Spleen (tissue), 11 donors: ENCODE measurements around the gene FXYD4. TPM values are rescaled to one million over a fixed set of nuclear protein-coding genes. Genes with fewer than 3 reads are reported as not detected.

Experiments
- DNase-seq: peaks from one replicate; pipeline ENCODE4 v3.0.0-alpha.2; 2020
- H3K27ac ChIP-seq, 8 donors: fragments of 200-600 bp; sonication (generic) in 7 of 8; 1 replicate in 4 of 8; 2 replicates in 4 of 8; pipeline versions ENCODE4 v1.5.0 to v1.8.0; 2016 to 2021; ENCODE audit warnings: inconsistent platforms in 4 of 8, mild to moderate bottlenecking in 4 of 8, moderate library complexity in 1 of 8
- H3K27me3 ChIP-seq, 7 donors: fragments of 200-600 bp; sonication (generic) in 6 of 7; replicated peaks in 1 of 7; 1 replicate in 4 of 7; 2 replicates in 3 of 7; pipeline versions ENCODE4 v1.5.0 to v1.8.0; 2016 to 2021; ENCODE audit warnings: inconsistent platforms in 3 of 7, mild to moderate bottlenecking in 1 of 7
- H3K36me3 ChIP-seq, 6 donors: fragments of 200-600 bp; sonication (generic) in 5 of 6; 1 replicate in 4 of 6; 2 replicates in 2 of 6; pipeline versions ENCODE4 v1.5.0 to v1.8.0; 2016 to 2021; ENCODE audit warnings: inconsistent platforms in 2 of 6
- H3K4me1 ChIP-seq, 6 donors: fragments of 200-600 bp; sonication (generic) in 5 of 6; 1 replicate in 3 of 6; 2 replicates in 3 of 6; pipeline versions ENCODE4 v1.5.0 to v1.8.0; 2016 to 2021; ENCODE audit warnings: inconsistent platforms in 3 of 6
- H3K4me3 ChIP-seq, 8 donors: fragments of 200-600 bp; sonication (generic) in 7 of 8; 1 replicate in 4 of 8; 2 replicates in 4 of 8; pipeline versions ENCODE4 v1.5.0 to v1.8.0; 2016 to 2021; ENCODE audit warnings: inconsistent platforms in 4 of 8, mild to moderate bottlenecking in 4 of 8, moderate library complexity in 2 of 8
- H3K9me3 ChIP-seq, 8 donors: fragments of 200-600 bp; sonication (generic) in 7 of 8; 1 replicate in 4 of 8; 2 replicates in 4 of 8; pipeline versions ENCODE4 v1.5.0 to v1.8.0; 2016 to 2021; ENCODE audit warnings: inconsistent platforms in 4 of 8
- POLR2A ChIP-seq, 3 donors: fragments of 450-650 bp; IDR thresholded peaks; one replicate each; pipeline ENCODE4 v1.5.1; 2017; ENCODE audit warnings: antibody characterized with exemption in 3 of 3, mild to moderate bottlenecking in 1 of 3
- POLR2AphosphoS5 ChIP-seq, 3 donors: sonication (generic); formaldehyde crosslinking; IDR thresholded peaks; one replicate each; pipeline ENCODE4 v1.5.1; 2017; ENCODE audit warnings: antibody characterized with exemption in 3 of 3
- WGBS, 5 donors: extraction: QIAGEN DNeasy Blood & Tissue Kit in 3 of 5; methylation state at CpG; one replicate each; pipeline versions ENCODE4 v1.1.5 to v1.1.7; 2013 to 2018; 5-methylcytosine and 5-hydroxymethylcytosine counted together
- intact Hi-C: fragments of 100-400 bp; cut with DNase I; formaldehyde crosslinking; loops from one replicate; pipeline ENCODE4 v1.15.0; 2023; ENCODE audit warnings: low total_unique reads
- polyA plus RNA-seq, 3 donors: library from polyadenylated mRNA; stranded (reverse); fragments of 200-250 nt; gene quantifications; one replicate each; pipeline ENCODE4 v1.2.1, GENCODE V29; 2013
- total RNA-seq, 7 donors: library from RNA; depleted of rRNA in 3 of 7; stranded (reverse); fragments of >200 nt in 3 of 7; fragmentation: NEBNext Ultra II Directional in 4 of 7; extraction: Animal tissue kit (Norgen Biotek cat#: 25700) in 4 of 7; gene quantifications; one replicate each; pipeline versions ENCODE4 v1.1.0 to v1.2.1, GENCODE V29; 2016 to 2021
- TF ChIP-seq, protein P1 (sequence below), 11 experiments: fragments of 200-600 bp in 7 of 11; fragments of 450-650 bp in 4 of 11; sonication (generic) in 4 of 11; IDR thresholded peaks in 8 of 11; conservative IDR thresholded peaks in 3 of 11; 1 replicate in 7 of 11; 2 replicates in 4 of 11; pipeline versions ENCODE4 v1.4.0 to v1.8.0; 2016 to 2021; ENCODE audit warnings: antibody characterized with exemption in 11 of 11, inconsistent platforms in 4 of 11, mild to moderate bottlenecking in 1 of 11
- donor health status: healthy with polysubstance abuse.
- donor health status: DM: no; HTN: no; CAD: no; lungs with moderate emphysema.
- donor health status: DM: no; HTN: no; CAD: no.
- donor health status: Bipolar disorder and iron deficiency.
- donor health status: healthy.
- donor health status: DM: no; HTN: no; CAD: no.
- donor health status: DM: yes; HTN: yes; CAD: no.

FXYD4 gene
- total and polyA plus RNA-seq, 10 donors: 0.20 TPM; not detected in 9

GRCh38 chr10:43342279-43343125, 28.9 kb upstream of the FXYD4 start:
- no peak for DNase-seq

DNA sequence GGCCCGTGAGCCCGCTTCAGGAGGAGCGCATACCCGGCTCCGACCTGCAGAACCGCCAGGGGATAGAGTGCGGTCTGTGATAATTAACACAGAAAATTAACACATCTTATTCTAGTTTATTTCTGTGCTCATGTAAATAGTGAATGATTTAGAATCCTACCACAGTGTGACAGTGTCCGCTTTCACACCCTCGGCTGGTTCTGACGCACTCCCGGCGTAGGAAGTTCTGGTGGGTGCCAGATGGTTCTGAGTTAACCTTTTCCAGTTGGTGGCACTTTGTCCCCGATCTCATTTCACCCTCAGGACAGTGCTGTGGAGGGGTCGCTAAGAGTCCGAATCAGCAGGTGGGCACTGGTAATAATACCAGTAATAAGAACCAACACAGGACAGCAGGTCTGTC, 28.3 kb upstream of the FXYD4 start:
- WGBS, 5 donors: 95 to 98% (median 95%) methylated on average over 15 of the region's 15 CpGs
- intact Hi-C loops: loop anchor here (5.0 kb wide), 1 partner anchor 46 kb away; no protein-coding TSS in a partner anchor
- H3K4me3 ChIP-seq: no peak overlapping the region
- no peaks in the 10 kb centered on the region for H3K36me3 ChIP-seq
- no peak for DNase-seq
- peaks cover 0 to 32% (median 16%) of the 10 kb centered on the region in 6 donors for H3K4me1 ChIP-seq
- H3K9me3 ChIP-seq: no peaks in the 10 kb centered on the region
- H3K27me3 ChIP-seq: peaks cover 0 to 14% (median 0%) of the 10 kb centered on the region in 7 donors
- H3K27ac ChIP-seq: no peak overlapping the region
- TF ChIP-seq, protein P1, sequence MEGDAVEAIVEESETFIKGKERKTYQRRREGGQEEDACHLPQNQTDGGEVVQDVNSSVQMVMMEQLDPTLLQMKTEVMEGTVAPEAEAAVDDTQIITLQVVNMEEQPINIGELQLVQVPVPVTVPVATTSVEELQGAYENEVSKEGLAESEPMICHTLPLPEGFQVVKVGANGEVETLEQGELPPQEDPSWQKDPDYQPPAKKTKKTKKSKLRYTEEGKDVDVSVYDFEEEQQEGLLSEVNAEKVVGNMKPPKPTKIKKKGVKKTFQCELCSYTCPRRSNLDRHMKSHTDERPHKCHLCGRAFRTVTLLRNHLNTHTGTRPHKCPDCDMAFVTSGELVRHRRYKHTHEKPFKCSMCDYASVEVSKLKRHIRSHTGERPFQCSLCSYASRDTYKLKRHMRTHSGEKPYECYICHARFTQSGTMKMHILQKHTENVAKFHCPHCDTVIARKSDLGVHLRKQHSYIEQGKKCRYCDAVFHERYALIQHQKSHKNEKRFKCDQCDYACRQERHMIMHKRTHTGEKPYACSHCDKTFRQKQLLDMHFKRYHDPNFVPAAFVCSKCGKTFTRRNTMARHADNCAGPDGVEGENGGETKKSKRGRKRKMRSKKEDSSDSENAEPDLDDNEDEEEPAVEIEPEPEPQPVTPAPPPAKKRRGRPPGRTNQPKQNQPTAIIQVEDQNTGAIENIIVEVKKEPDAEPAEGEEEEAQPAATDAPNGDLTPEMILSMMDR (IDR thresholded peaks at IDR 0.05 in 8 of 11, conservative IDR thresholded peaks at IDR 0.05 in 3 of 11): no peak
- TF ChIP-seq POLR2A (IDR thresholded peaks at IDR 0.05) (no peak), POLR2AphosphoS5 (IDR thresholded peaks at IDR 0.05) (no peak)

More at GRCh38 chr10:43342279-43343125, 28.9 kb upstream of the FXYD4 start:
- 90 to 96% (median 93%) methylated on average over 41 to 49 of the region's 49 CpGs for WGBS, 5 donors
- H3K27me3 ChIP-seq: peaks cover 0 to 15% (median 0%) of the 10 kb centered on the region in 7 donors
- no peaks in the 10 kb centered on the region for H3K36me3 ChIP-seq
- no peak overlapping the region for H3K27ac ChIP-seq
- H3K4me1 ChIP-seq: peaks cover 0 to 30% (median 14%) of the 10 kb centered on the region in 6 donors
- TF ChIP-seq POLR2AphosphoS5 (IDR thresholded peaks at IDR 0.05) (no peak), POLR2A (IDR thresholded peaks at IDR 0.05) (no peak)
- H3K9me3 ChIP-seq: no peaks in the 10 kb centered on the region
- no peak overlapping the region for H3K4me3 ChIP-seq
- intact Hi-C loops: loop anchor here (5.0 kb wide), 1 partner anchor 45 kb away; no protein-coding TSS in a partner anchor

DNA sequence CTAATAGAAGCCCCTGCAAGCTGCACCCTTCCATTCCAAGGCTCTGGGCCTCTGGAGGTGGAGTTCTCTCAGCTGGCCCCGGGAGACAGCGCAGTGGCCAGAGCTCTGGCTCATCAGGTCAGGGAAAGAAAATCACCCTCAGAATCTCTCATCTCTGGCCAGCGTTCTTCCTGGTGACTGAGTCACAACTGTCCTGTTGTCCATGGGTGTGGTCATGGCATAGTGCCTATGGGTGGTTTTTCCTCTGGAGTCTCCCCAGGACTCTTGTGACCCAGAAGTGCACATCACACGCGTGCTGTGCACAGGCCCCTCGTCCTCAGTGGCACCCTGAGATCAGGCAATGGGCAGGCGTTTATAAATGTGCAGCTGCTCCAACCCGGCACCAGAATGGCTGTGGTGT, 27.4 kb upstream of the FXYD4 start:
- Histone ChIP-seq H3K36me3 (no peaks in the 10 kb centered on the region), H3K27ac (no peak overlapping the region), H3K4me3 (no peak overlapping the region), H3K4me1 (peaks cover 0 to 29% (median 14%) of the 10 kb centered on the region in 6 donors), H3K27me3 (peaks cover 0 to 6% (median 0%) of the 10 kb centered on the region in 7 donors), H3K9me3 (no peaks in the 10 kb centered on the region)
- WGBS, 5 donors: 73 to 92% (median 86%) methylated on average over 6 to 8 of the region's 8 CpGs
- TF ChIP-seq, protein P1 (IDR thresholded peaks at IDR 0.05 in 8 of 11, conservative IDR thresholded peaks at IDR 0.05 in 3 of 11): no peak
- TF ChIP-seq POLR2AphosphoS5 (IDR thresholded peaks at IDR 0.05) (no peak), POLR2A (IDR thresholded peaks at IDR 0.05) (no peak)
- no peak for DNase-seq
- intact Hi-C loops: loop anchor here (5.0 kb wide), 1 partner anchor 47 kb away; no protein-coding TSS in a partner anchor

- no peak for DNase-seq
- 89 to 98% (median 95%) methylated on average over 4 of the region's 4 CpGs for WGBS, 5 donors
- Histone ChIP-seq H3K4me1 (peaks cover 0 to 17% (median 10%) of the 10 kb centered on the region in 6 donors), H3K9me3 (no peaks in the 10 kb centered on the region), H3K36me3 (no peaks in the 10 kb centered on the region), H3K4me3 (no peak overlapping the region), H3K27me3 (peaks cover 0 to 25% (median 10%) of the 10 kb centered on the region in 7 donors), H3K27ac (no peak overlapping the region)
- no peak for TF ChIP-seq POLR2A (IDR thresholded peaks at IDR 0.05)
- TF ChIP-seq, protein P1 (IDR thresholded peaks at IDR 0.05 in 8 of 11, conservative IDR thresholded peaks at IDR 0.05 in 3 of 11): no peak
- TF ChIP-seq POLR2AphosphoS5 (IDR thresholded peaks at IDR 0.05): no peak
- intact Hi-C loops: no loop called here
These were observed 23.4 kb upstream of the FXYD4 start for GRCh38 chr10:43347997-43348396.
